HFFc6 (cell line): Measurements from ENCODE around the gene ABCG1. TPM values are rescaled to one million over a fixed set of nuclear protein-coding genes. Genes with fewer than 3 reads are reported as not detected.

ENCODE experiments used
- DNase-seq: peaks from one replicate; pipeline ENCODE4 v3.0.0-alpha.2; 2018
- H3K27ac Mint-ChIP-seq: 2 replicates; pipeline ENCODE4 v1.8.0; 2020; ENCODE audit warnings: mild to moderate bottlenecking, mixed read lengths
- H3K27me3 Mint-ChIP-seq: 2 replicates; pipeline ENCODE4 v1.8.0; 2021; ENCODE audit warnings: mild to moderate bottlenecking, moderate library complexity, mixed read lengths; ENCODE audit not compliant: insufficient read depth
- H3K36me3 Mint-ChIP-seq: 2 replicates; pipeline ENCODE4 v1.8.0; 2021; ENCODE audit warnings: low read depth, mixed read lengths
- H3K4me1 Mint-ChIP-seq: 2 replicates; pipeline ENCODE4 v1.8.0; 2020; ENCODE audit warnings: low read depth, mixed read lengths
- H3K4me3 Mint-ChIP-seq: 2 replicates; pipeline ENCODE4 v1.8.0; 2020; ENCODE audit warnings: mild to moderate bottlenecking, moderate library complexity, mixed read lengths
- H3K9me3 Mint-ChIP-seq: 2 replicates; pipeline ENCODE4 v1.8.0; 2020; ENCODE audit warnings: mild to moderate bottlenecking, mixed read lengths
- CTCF ChIP-seq: fragments of 200-600 bp; sonication (generic); IDR thresholded peaks from 2 replicates; pipeline ENCODE4 v1.5.0; 2021; ENCODE audit warnings: antibody characterized with exemption, mild to moderate bottlenecking
- total RNA-seq, 6 experiments: library from RNA; stranded (reverse); fragmentation: NEBNext Ultra II Directional; extraction: Animal tissue kit (Norgen Biotek cat#: 25700); gene quantifications; 2 replicates in 1 of 6; 3 replicates in 5 of 6; pipeline ENCODE4 v1.2.3, GENCODE V29; 2021

The ABCG1 gene
- total RNA-seq, 6 experiments from 2014 or later: not detected

- no peak overlapping the region for H3K27ac Mint-ChIP-seq
- DNase-seq: no peak
- peaks cover 58% of the 10 kb centered on the region for H3K9me3 Mint-ChIP-seq
- no peak for TF ChIP-seq CTCF
- no peak overlapping the region for H3K4me3 Mint-ChIP-seq
- no peaks in the 10 kb centered on the region; the same call in 1 of the 2 replicates for H3K27me3 Mint-ChIP-seq
- no peaks in the 10 kb centered on the region for H3K4me1 Mint-ChIP-seq
- H3K36me3 Mint-ChIP-seq: peaks cover 3% of the 10 kb centered on the region; the same call in 1 of the 2 replicates
These were observed 118.3 kb downstream of the ABCG1 start for GRCh38 chr21:42337276-42337675.

GRCh38 chr21:42337830-42338728, 119.1 kb downstream of the ABCG1 start:
- Mint-ChIP-seq H3K27ac (no peak overlapping the region), H3K4me1 (no peaks in the 10 kb centered on the region), H3K4me3 (no peak overlapping the region), H3K36me3 (peaks cover 3% of the 10 kb centered on the region; the same call in 1 of the 2 replicates), H3K9me3 (peaks cover 54% of the 10 kb centered on the region), H3K27me3 (no peaks in the 10 kb centered on the region; the same call in 1 of the 2 replicates)
- no peak for DNase-seq
- TF ChIP-seq CTCF: peak; percentile 13; the same call in 1 of the 2 replicates

- Mint-ChIP-seq H3K4me1 (no peaks in the 10 kb centered on the region), H3K4me3 (no peak overlapping the region), H3K36me3 (peaks cover 3% of the 10 kb centered on the region; the same call in 1 of the 2 replicates), H3K27ac (no peak overlapping the region), H3K9me3 (peaks cover 58% of the 10 kb centered on the region), H3K27me3 (no peaks in the 10 kb centered on the region; the same call in 1 of the 2 replicates)
- TF ChIP-seq CTCF: no peak
- no peak for DNase-seq
These were observed 120.1 kb downstream of the ABCG1 start for GRCh38 chr21:42338729-42339715.

- peaks cover 69% of the 10 kb centered on the region for H3K9me3 Mint-ChIP-seq
- peaks cover 11% of the 10 kb centered on the region; the same call in 1 of the 2 replicates for H3K36me3 Mint-ChIP-seq
- H3K27me3 Mint-ChIP-seq: no peaks in the 10 kb centered on the region; the same call in 1 of the 2 replicates
- H3K27ac Mint-ChIP-seq: no peak overlapping the region
- no peak overlapping the region for H3K4me3 Mint-ChIP-seq
- no peak for DNase-seq
- no peaks in the 10 kb centered on the region for H3K4me1 Mint-ChIP-seq
- TF ChIP-seq CTCF: no peak
These were observed 121.5 kb downstream of the ABCG1 start for GRCh38 chr21:42340187-42341050.
